Sigmoid colon (tissue), 4 donors: Measurements from ENCODE around the gene GNG14.

ENCODE experiments used
- CTCF ChIP-seq, 4 experiments: fragments of 450-650 bp in 3 of 4; fragments of 200-600 bp in 1 of 4; IDR thresholded peaks; one replicate each; pipeline ENCODE4 v1.5.1; 2016 to 2019; ENCODE audit warnings: antibody characterized with exemption in 4 of 4, mild to moderate bottlenecking in 3 of 4, moderate library complexity in 2 of 4
- EP300 ChIP-seq, 4 donors: sonication (generic); formaldehyde crosslinking; IDR thresholded peaks; one replicate each; pipeline ENCODE4 v1.6.1; 2017; ENCODE audit warnings: antibody characterized with exemption in 4 of 4

GRCh38 chr19:12666265-12667048 is 21.3 kb upstream of the GNG14 start, which contains the start of the genes MAN2B1 and WDR83:
- TF ChIP-seq EP300 (IDR thresholded peaks at IDR 0.05) (no peak), CTCF (IDR thresholded peaks at IDR 0.05) (no peak)
